ENCODE results near the gene FRMPD2. TPM values are rescaled to one million over a fixed set of nuclear protein-coding genes. Genes with fewer than 3 reads are reported as not detected.
"Not testable (repeated sequence)": the region's sequence is repeated elsewhere in the genome, so short reads cannot be mapped to it uniquely, and the experiment has no call there.

FRMPD2 gene
- polyA plus RNA-seq, 1 of the 3 experiments (the other 2 are of a cell fraction) = 0.02 TPM

DNA sequence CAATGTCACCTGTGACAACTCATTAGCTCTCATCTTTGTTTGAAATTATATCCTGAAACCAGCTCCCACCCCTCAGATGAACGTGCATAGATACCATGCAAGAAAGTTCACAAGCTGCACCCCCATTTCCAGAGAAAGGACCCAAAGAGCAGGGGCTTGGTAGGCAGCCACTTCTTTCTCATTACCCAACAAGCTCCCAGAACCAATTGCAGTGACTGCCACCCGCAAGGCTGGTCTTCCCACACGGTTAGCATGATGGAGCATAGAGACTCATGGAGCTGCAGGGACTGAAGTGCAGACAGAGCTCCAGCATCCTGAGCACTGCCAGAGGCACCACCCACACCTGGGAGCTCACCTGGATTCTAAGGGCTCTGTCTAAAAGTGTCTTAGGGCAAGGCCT lies 28.5 kb downstream of the FRMPD2 start:
- Histone ChIP-seq H4K20me1 (ENCODE audit: insufficient read depth) (no peaks in the 10 kb centered on the region), H3K79me2 (ENCODE audit: insufficient read depth) (no peaks in the 10 kb centered on the region), H2AFZ (ENCODE audit: low read depth) (no peak overlapping the region), H3K9ac (no peak overlapping the region), H3K36me3 (replicated peaks in 1 of 2; ENCODE audit: control insufficient read depth in 1 of 2, insufficient read depth in 2 of 2, low read length in 1 of 2) (no peaks in the 10 kb centered on the region), H3K27ac (ENCODE audit: low read depth in 2 of 2, low read length in 1 of 2) (no peak overlapping the region), H3K4me2 (no peak overlapping the region), H3K9me2 (no peaks in the 10 kb centered on the region), H3K4me1 (ENCODE audit: control insufficient read depth in 1 of 2, insufficient read depth in 2 of 2, low read depth in 1 of 2, low read length in 1 of 2) (peaks cover 0 to under 1% of the 10 kb centered on the region in 2 experiments; a peak in 1 of 4 replicates), H3K4me3 (ENCODE audit: low read depth in 2 of 2, low read length in 1 of 2) (no peak overlapping the region), H3K9me3 (no peaks in the 10 kb centered on the region), H3F3A (replicated peaks; ENCODE audit: insufficient read depth) (no peaks in the 10 kb centered on the region), H3K27me3 (ENCODE audit: insufficient read depth) (no peaks in the 10 kb centered on the region)
- no peak for DNase-seq
- TF ChIP-seq SMC3 (IDR thresholded peaks at IDR 0.05; ENCODE audit: low read depth, low read length) (no peak), ELF1 (IDR thresholded peaks at IDR 0.05) (no peak)
- 13% methylated on average over 2 of the region's 3 CpGs for WGBS (ENCODE audit: low lambda C conversion rate)
- ChIA-PET CTCF (no interaction called here), POLR2A (no interaction called here)

DNA sequence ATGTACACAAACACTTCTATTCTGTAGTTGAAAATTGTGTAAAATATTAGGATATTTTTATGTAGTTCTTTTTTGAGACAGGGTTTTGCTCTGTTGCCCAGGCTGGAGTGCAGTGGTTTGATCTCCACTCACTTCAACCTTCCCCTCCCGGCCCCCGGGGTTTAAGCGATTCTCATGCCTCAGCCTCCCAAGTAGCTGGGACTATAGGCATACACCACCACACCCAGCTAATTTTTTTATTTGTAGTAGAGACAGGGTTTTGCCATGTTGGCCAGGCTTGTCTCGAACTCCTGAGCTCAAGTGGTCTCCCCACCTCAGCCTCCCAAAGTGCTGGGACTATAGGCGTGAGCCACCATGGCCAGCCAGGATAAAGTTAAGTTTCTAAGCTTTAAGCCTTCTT lies 30.6 kb downstream of the FRMPD2 start:
- WGBS (ENCODE audit: low lambda C conversion rate) = 40% methylated on average over 5 of the region's 5 CpGs
- CTCF ChIA-PET = interaction anchor here (1.0 kb wide), 1 partner anchor 11 kb away, joined by 5 read pairs; no protein-coding TSS in a partner anchor
- H3K27ac ChIP-seq (ENCODE audit: low read depth in 2 of 2, low read length in 1 of 2); H3K27me3 ChIP-seq (ENCODE audit: insufficient read depth); H3K4me1 ChIP-seq (ENCODE audit: control insufficient read depth in 1 of 2, insufficient read depth in 2 of 2, low read depth in 1 of 2, low read length in 1 of 2); H3K9me2 ChIP-seq; DNase-seq; H3K4me2 ChIP-seq; H3K9me3 ChIP-seq; POLR2A ChIA-PET; H4K20me1 ChIP-seq (ENCODE audit: insufficient read depth); H3K9ac ChIP-seq; H3K79me2 ChIP-seq (ENCODE audit: insufficient read depth); H2AFZ ChIP-seq (ENCODE audit: low read depth); H3K4me3 ChIP-seq (ENCODE audit: low read depth in 2 of 2, low read length in 1 of 2); H3K36me3 ChIP-seq (replicated peaks in 1 of 2; ENCODE audit: control insufficient read depth in 1 of 2, insufficient read depth in 2 of 2, low read length in 1 of 2); H3F3A ChIP-seq (replicated peaks; ENCODE audit: insufficient read depth): not testable (repeated sequence)

DNA sequence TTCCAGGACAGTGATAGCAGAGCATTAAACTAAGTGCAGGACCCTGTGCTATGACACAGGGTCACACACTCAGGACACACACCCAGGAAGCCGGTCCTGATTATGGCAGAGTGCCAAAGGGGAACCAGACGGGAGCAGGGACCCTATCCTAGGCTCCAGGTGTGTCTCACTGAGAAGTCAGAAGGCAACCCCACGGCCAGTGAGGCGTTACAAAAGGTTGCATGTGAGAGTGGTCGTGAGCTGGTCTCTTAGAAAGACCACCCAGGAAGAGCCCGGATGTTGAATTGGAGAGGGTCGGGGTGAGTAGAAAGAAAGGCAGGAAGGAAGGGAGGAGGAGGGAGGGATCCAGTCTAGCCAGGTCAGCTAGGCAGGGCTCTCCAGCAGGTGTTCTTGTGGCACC lies 31.0 kb downstream of the FRMPD2 start:
- DNase-seq = no peak
- TF ChIP-seq GATA2 (CRISPR knock-in tag; IDR thresholded peaks at IDR 0.05) (no peak), CHD2 (IDR thresholded peaks at IDR 0.05; ENCODE audit: low read length, partially characterized antibody) (no peak)
- H3K9me2 ChIP-seq = no peaks in the 10 kb centered on the region
- H3K79me2 ChIP-seq (ENCODE audit: insufficient read depth) = no peaks in the 10 kb centered on the region
- H3K27ac ChIP-seq (ENCODE audit: low read depth in 2 of 2, low read length in 1 of 2) = no peak overlapping the region
- H3F3A ChIP-seq (replicated peaks; ENCODE audit: insufficient read depth) = no peaks in the 10 kb centered on the region
- H3K4me2 ChIP-seq = no peak overlapping the region
- no peak overlapping the region for H3K4me3 ChIP-seq (ENCODE audit: low read depth in 2 of 2, low read length in 1 of 2)
- H4K20me1 ChIP-seq (ENCODE audit: insufficient read depth) = no peaks in the 10 kb centered on the region
- 39% methylated on average over 7 of the region's 7 CpGs for WGBS (ENCODE audit: low lambda C conversion rate)
- H3K27me3 ChIP-seq (ENCODE audit: insufficient read depth) = no peaks in the 10 kb centered on the region
- H3K9me3 ChIP-seq = no peaks in the 10 kb centered on the region
- H2AFZ ChIP-seq (ENCODE audit: low read depth) = no peak overlapping the region
- H3K36me3 ChIP-seq (replicated peaks in 1 of 2; ENCODE audit: control insufficient read depth in 1 of 2, insufficient read depth in 2 of 2, low read length in 1 of 2) = no peaks in the 10 kb centered on the region
- H3K9ac ChIP-seq = no peak overlapping the region
- POLR2A ChIA-PET = no interaction called here
- peaks cover 0 to 3% of the 10 kb centered on the region in 2 experiments; a peak in 1 of 4 replicates for H3K4me1 ChIP-seq (ENCODE audit: control insufficient read depth in 1 of 2, insufficient read depth in 2 of 2, low read depth in 1 of 2, low read length in 1 of 2)
- CTCF ChIA-PET = interaction anchor here (1.0 kb wide), 1 partner anchor 10 kb away, joined by 5 read pairs; no protein-coding TSS in a partner anchor

DNA sequence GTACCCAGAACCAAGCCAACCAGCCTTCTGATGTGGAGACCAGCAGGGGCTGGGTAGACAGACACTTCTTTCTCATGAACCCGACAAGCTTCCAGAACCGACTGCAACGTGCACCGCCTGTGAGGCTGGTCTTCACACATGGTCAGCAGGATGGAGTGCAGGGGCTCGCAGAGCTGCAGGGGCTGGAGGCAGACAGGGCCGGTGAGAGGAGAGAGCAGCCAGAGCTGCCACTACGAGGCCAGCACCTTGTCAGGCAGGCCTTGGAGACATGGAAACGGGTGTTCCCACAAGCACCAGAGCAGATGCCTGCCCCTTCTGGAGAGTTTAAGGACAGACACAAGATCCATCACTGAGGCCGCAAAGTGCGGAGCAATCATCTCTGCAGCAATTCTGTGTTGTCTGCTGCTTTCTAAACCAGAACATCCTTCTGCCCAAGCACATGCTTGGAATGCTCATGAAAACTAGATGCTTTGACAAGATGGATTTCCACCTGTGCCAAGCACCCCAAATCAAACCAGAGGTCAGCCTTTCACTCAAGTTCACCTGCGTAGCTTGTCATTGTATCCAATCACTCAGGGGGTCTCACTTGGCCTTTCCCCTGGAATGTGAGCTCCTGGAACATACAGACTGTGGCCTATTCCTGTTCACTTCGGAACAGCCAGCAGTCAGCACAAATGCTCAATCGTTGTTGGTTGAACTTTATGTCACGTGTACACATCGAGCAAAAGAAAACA lies 32.2 kb downstream of the FRMPD2 start:
- Histone ChIP-seq H3K4me2 (no peak overlapping the region), H3K79me2 (ENCODE audit: insufficient read depth) (no peaks in the 10 kb centered on the region), H3K9ac (no peak overlapping the region), H3K4me3 (ENCODE audit: low read depth in 2 of 2, low read length in 1 of 2) (no peak overlapping the region), H3K4me1 (ENCODE audit: control insufficient read depth in 1 of 2, insufficient read depth in 2 of 2, low read depth in 1 of 2, low read length in 1 of 2) (peaks cover 0 to 3% of the 10 kb centered on the region in 2 experiments; a peak in 1 of 4 replicates), H3K27me3 (ENCODE audit: insufficient read depth) (no peaks in the 10 kb centered on the region), H3K9me3 (no peaks in the 10 kb centered on the region), H4K20me1 (ENCODE audit: insufficient read depth) (no peaks in the 10 kb centered on the region), H3K9me2 (no peaks in the 10 kb centered on the region), H3K27ac (ENCODE audit: low read depth in 2 of 2, low read length in 1 of 2) (no peak overlapping the region), H2AFZ (ENCODE audit: low read depth) (no peak overlapping the region), H3F3A (replicated peaks; ENCODE audit: insufficient read depth) (no peaks in the 10 kb centered on the region), H3K36me3 (replicated peaks in 1 of 2; ENCODE audit: control insufficient read depth in 1 of 2, insufficient read depth in 2 of 2, low read length in 1 of 2) (no peaks in the 10 kb centered on the region)
- TF ChIP-seq JUND (IDR thresholded peaks at IDR 0.05) (no peak), NRF1 (IDR thresholded peaks at IDR 0.05; ENCODE audit: low read depth, low read length) (no peak), POLR2AphosphoS5 (IDR thresholded peaks at IDR 0.05; ENCODE audit: low read depth, low read length) (no peak), FOSL2 (IDR thresholded peaks at IDR 0.05; ENCODE audit: borderline replicate concordance, low read depth) (no peak), FOXM1 (IDR thresholded peaks at IDR 0.05; ENCODE audit: low read depth) (no peak), TCF12 (IDR thresholded peaks at IDR 0.05) (no peak), EP300 (IDR thresholded peaks at IDR 0.05; ENCODE audit: borderline replicate concordance in 1 of 2, low read depth in 1 of 2, low read length in 1 of 2) (no peak), FOXJ3 (CRISPR knock-in tag; IDR thresholded peaks at IDR 0.05) (no peak), SIN3A (IDR thresholded peaks at IDR 0.05; ENCODE audit: borderline replicate concordance, low read depth, low read length) (no peak)
- TF ChIP-seq, protein P1, sequence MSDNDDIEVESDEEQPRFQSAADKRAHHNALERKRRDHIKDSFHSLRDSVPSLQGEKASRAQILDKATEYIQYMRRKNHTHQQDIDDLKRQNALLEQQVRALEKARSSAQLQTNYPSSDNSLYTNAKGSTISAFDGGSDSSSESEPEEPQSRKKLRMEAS (IDR thresholded peaks at IDR 0.05; ENCODE audit: low read depth) = no peak
- TF ChIP-seq, protein P2, sequence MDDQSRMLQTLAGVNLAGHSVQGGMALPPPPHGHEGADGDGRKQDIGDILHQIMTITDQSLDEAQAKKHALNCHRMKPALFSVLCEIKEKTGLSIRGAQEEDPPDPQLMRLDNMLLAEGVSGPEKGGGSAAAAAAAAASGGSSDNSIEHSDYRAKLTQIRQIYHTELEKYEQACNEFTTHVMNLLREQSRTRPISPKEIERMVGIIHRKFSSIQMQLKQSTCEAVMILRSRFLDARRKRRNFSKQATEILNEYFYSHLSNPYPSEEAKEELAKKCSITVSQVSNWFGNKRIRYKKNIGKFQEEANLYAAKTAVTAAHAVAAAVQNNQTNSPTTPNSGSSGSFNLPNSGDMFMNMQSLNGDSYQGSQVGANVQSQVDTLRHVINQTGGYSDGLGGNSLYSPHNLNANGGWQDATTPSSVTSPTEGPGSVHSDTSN (IDR thresholded peaks at IDR 0.05) = no peak
- ChIA-PET CTCF (interaction anchor here (1.7 kb wide), 1 partner anchor 12 kb away, joined by 7 read pairs; no protein-coding TSS in a partner anchor), POLR2A (no interaction called here)
- 72% methylated on average over 14 of the region's 15 CpGs for WGBS (ENCODE audit: low lambda C conversion rate)
- no peak for DNase-seq
